ENCODE results near the gene P2RX6.

P2RX6 gene

DNA sequence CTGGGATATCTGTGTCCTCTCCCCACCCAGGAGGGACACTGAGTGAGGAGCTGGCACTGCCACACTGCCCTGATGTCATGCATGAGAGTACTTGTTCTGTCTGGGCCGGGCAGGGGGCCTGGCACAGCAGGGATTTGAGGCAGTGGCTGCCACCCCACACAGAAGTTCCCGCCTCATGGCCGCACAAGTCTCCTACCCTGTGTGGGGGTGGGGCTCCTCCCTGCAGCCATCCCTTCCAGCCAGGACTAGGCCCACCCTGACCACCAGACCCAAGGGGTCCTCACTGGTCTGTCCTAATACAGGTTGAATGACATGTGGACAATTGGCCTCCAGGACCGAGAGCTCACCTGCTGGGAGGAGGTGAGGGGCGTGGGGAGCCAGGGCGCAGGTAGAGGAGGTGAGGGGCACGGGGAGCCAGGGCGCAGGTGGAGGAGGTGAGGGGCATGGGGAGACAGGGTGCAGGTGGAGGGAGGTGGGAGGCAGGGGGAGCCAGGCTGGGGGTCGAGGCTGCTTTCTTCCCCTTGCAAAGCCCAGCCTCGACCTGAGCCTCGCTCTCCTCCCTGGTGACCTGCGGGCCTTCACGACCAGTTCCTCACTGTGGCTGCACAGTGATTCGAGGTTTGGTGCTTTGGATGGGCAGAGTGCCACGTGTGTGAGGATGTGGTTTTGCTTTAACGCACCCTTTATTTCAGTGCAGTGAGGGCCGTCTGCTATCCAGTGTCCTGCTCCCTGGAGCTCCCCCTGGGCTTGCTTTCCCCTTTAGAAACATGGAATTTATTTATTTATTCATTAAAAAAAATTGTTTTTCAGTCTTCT is 25.4 kb upstream of the P2RX6 start:
- no peaks in the 10 kb centered on the region for H3K4me1 ChIP-seq (ENCODE audit: control insufficient read depth, insufficient read depth, low read length, poor library complexity, severe bottlenecking)
- peaks cover 31% of the 10 kb centered on the region for H3K36me3 ChIP-seq (ENCODE audit: control insufficient read depth, insufficient read depth, low read length)
- H3K4me3 ChIP-seq (ENCODE audit: insufficient read depth, low read depth, low read length, poor library complexity, severe bottlenecking), result no peak overlapping the region
- H3K27me3 ChIP-seq (replicated peaks; ENCODE audit: control insufficient read depth, insufficient read depth, low read length, poor library complexity, severe bottlenecking), result no peaks in the 10 kb centered on the region
- no peaks in the 10 kb centered on the region for H3K9me3 ChIP-seq (ENCODE audit: control insufficient read depth, low read length)
- no peak for DNase-seq
- H3K27ac ChIP-seq (ENCODE audit: insufficient read depth, low read length, poor library complexity, severe bottlenecking), result no peak overlapping the region

DNA sequence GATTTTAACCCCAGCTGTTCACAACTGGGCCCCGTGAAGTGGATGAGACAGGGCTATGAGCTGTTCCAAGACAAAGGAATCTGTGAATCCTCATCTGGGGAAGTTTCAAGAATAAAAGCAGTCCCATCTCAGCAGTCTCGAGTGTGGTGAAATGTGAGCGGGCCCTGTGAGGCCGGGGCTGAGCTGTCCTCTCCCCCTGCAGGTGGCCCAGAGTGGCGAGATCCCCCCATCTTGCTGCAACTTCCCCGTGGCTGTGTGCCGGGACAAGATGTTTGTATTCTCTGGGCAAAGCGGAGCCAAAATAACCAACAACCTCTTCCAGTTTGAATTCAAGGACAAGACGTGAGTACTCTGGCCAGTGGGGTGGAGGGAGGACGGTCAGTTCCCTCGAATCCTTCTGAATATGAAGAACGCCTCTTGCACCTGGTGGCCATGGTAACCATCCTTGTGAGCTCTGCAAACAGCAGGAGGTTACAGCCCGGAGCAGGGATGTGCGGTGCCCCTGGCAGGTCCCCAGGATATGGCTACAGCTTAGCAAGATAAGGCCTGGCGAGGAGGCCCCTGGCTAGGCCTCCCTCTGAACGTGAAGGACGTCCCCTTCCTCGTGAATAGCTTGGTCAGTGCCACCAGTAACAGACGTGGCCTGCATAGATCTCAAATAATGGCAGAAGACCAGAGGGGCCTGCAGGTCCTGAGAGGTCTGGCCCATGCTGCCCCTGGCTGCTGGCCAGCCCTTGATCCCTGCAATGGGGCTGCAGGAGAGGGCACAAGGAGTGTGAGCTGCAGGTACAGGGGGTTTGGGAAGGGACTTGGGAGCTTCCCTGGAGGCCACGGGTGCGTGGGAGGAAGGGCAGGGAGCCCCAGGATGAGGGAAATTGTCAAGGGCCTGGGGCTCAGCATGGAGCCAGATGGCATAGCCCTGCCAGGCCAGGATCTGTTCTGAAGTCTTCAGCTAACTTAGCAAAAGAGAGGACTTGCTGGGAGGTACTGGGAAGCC is 24.5 kb upstream of the P2RX6 start:
- Histone ChIP-seq H3K27ac (ENCODE audit: insufficient read depth, low read length, poor library complexity, severe bottlenecking) (no peak overlapping the region), H3K4me1 (ENCODE audit: control insufficient read depth, insufficient read depth, low read length, poor library complexity, severe bottlenecking) (no peaks in the 10 kb centered on the region), H3K36me3 (ENCODE audit: control insufficient read depth, insufficient read depth, low read length) (peaks cover 29% of the 10 kb centered on the region), H3K9me3 (ENCODE audit: control insufficient read depth, low read length) (no peaks in the 10 kb centered on the region), H3K27me3 (replicated peaks; ENCODE audit: control insufficient read depth, insufficient read depth, low read length, poor library complexity, severe bottlenecking) (no peaks in the 10 kb centered on the region), H3K4me3 (ENCODE audit: insufficient read depth, low read depth, low read length, poor library complexity, severe bottlenecking) (no peak overlapping the region)
- no peak for DNase-seq

DNA sequence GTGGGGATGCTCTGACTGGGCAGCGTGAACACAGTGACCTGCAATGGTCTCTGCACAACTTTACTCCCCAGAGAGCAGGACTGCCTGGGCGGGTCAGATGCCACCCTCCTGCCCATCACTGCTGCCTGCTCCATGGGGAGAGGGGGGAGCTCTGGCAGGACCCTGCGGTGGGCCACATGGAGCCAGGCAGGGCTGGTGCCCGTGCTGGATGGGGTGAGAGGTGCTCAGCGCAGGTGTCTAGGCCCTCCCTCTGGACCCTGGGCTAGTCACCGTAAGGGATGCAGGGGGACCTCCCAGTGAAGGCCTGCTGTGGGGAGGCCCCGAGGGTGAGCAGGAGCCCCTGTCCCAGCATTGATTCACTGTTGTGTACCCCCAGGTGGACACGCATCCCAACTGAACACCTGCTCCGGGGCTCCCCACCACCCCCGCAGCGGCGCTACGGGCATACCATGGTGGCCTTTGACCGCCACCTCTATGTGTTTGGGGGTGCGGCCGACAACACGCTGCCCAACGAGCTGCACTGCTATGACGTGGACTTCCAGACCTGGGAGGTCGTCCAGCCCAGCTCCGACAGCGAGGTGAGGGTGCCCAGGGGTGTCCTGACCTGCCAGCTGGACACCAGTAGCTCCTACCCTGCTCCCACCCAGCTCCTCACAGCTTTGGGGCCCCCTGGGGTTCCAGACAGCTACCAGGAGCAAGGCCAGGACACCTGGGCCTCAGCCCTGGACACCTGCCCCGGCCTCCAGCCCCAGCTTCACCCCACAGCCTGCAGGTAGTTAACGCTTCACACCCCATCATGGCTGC is 23.5 kb upstream of the P2RX6 start:
- H3K36me3 ChIP-seq (ENCODE audit: control insufficient read depth, insufficient read depth, low read length), result peaks cover 28% of the 10 kb centered on the region
- H3K27ac ChIP-seq (ENCODE audit: insufficient read depth, low read length, poor library complexity, severe bottlenecking), result no peak overlapping the region
- H3K9me3 ChIP-seq (ENCODE audit: control insufficient read depth, low read length), result no peaks in the 10 kb centered on the region
- DNase-seq, result no peak
- no peaks in the 10 kb centered on the region for H3K4me1 ChIP-seq (ENCODE audit: control insufficient read depth, insufficient read depth, low read length, poor library complexity, severe bottlenecking)
- H3K4me3 ChIP-seq (ENCODE audit: insufficient read depth, low read depth, low read length, poor library complexity, severe bottlenecking), result no peak overlapping the region
- no peaks in the 10 kb centered on the region for H3K27me3 ChIP-seq (replicated peaks; ENCODE audit: control insufficient read depth, insufficient read depth, low read length, poor library complexity, severe bottlenecking)

DNA sequence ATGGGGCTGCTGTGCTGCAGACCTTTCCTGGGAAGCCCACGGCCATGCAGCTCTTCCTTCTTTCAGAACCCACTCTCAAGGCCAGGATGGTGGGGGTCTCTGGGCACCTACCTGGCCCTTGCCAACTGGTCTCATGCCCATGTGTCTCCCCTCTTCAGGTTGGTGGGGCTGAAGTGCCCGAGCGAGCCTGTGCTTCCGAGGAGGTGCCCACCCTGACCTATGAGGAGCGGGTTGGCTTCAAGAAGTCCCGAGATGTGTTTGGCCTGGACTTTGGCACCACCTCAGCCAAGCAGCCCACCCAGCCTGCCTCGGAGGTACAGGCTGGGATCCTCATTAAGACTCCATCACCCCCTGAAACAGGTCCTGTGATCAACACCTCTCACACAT is 22.9 kb upstream of the P2RX6 start:
- Histone ChIP-seq H3K36me3 (ENCODE audit: control insufficient read depth, insufficient read depth, low read length) (peaks cover 23% of the 10 kb centered on the region), H3K27me3 (replicated peaks; ENCODE audit: control insufficient read depth, insufficient read depth, low read length, poor library complexity, severe bottlenecking) (no peaks in the 10 kb centered on the region)
- no peak for DNase-seq

DNA sequence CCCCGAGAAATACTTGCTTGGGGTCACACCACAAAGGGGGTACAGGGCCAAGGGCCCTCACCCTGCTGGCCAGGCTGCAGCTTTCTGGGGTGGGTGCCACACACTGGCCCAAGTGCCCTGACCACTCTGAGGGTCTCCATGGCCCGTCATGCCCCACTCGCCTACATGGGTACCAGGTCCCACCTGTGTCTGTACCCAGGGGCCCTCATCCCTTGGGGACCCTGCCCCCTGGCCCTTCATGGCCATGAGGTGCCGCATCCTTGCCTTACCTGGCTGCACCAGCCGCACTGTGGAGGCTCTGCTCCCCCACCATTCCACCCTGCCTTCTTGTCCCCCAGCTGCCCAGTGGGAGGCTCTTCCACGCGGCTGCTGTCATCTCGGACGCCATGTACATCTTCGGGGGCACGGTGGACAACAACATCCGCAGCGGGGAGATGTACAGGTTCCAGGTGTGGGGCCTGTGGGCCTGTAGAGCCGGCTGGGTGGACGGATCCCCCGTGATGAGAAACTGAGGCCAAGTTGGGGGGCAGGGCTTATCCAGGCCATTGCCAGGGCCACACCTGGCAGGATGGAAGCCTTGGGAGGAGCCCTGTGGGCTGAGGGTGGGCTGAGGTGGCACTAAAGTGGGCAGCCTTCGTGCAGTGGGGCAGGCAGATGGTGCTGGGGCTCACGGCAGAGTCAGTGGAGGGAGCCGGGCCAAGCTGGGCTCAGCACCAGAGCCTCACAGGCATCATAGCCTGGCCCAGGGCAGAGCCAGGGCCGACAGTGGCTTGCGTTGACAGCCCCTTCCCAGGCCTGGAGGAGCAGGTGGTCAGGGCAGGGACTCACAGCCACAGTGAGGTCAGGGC is 22.3 kb upstream of the P2RX6 start:
- Histone ChIP-seq H3K4me3 (ENCODE audit: insufficient read depth, low read depth, low read length, poor library complexity, severe bottlenecking) (no peak overlapping the region), H3K27me3 (replicated peaks; ENCODE audit: control insufficient read depth, insufficient read depth, low read length, poor library complexity, severe bottlenecking) (no peaks in the 10 kb centered on the region), H3K9me3 (ENCODE audit: control insufficient read depth, low read length) (no peaks in the 10 kb centered on the region), H3K27ac (ENCODE audit: insufficient read depth, low read length, poor library complexity, severe bottlenecking) (no peak overlapping the region), H3K36me3 (ENCODE audit: control insufficient read depth, insufficient read depth, low read length) (peaks cover 24% of the 10 kb centered on the region), H3K4me1 (ENCODE audit: control insufficient read depth, insufficient read depth, low read length, poor library complexity, severe bottlenecking) (no peaks in the 10 kb centered on the region)
- DNase-seq, result no peak

More for the DNA sequence above, 22.9 kb upstream of the P2RX6 start:
- Histone ChIP-seq H3K4me3 (ENCODE audit: insufficient read depth, low read depth, low read length, poor library complexity, severe bottlenecking) (no peak overlapping the region), H3K9me3 (ENCODE audit: control insufficient read depth, low read length) (no peaks in the 10 kb centered on the region), H3K27ac (ENCODE audit: insufficient read depth, low read length, poor library complexity, severe bottlenecking) (no peak overlapping the region), H3K4me1 (ENCODE audit: control insufficient read depth, insufficient read depth, low read length, poor library complexity, severe bottlenecking) (no peaks in the 10 kb centered on the region)

DNA sequence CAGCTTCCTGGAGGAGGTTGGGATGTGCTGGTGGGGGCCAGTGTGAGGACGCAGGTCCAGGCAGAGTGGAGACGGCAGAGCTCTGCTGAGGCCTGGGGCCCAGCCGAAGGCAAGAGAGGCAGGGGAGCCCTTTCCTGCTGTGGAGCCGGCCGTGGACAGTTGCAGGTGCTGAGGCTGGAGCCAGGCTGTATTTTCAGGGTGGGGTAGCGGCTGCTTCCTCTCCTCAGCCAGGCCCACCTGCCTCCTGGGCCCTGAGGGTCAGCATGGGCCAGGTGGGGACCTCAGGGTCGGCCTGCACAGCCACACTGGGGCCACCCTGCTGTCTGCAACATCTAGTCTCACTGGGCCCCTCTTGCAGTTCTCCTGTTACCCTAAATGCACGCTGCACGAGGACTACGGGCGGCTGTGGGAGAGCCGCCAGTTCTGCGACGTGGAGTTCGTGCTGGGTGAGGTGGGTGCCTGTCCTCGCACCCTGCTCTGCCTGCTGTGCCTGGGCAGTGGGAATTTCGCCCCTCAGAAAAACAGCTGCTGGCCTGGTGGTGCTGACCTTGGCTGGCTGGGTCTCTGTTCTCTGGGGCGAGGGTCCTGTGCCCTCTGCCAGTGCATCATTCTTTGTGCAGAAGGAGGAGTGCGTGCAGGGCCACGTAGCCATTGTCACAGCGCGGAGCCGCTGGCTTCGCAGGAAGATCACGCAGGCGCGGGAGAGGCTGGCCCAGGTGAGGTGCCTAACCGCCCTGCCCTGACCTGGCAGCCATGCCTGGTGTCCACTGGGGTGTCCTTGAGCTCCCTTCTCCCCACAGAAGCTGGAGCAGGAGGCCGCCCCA is 21.4 kb upstream of the P2RX6 start:
- peaks cover 27% of the 10 kb centered on the region for H3K36me3 ChIP-seq (ENCODE audit: control insufficient read depth, insufficient read depth, low read length)
- no peak overlapping the region for H3K4me3 ChIP-seq (ENCODE audit: insufficient read depth, low read depth, low read length, poor library complexity, severe bottlenecking)
- H3K9me3 ChIP-seq (ENCODE audit: control insufficient read depth, low read length), result no peaks in the 10 kb centered on the region

DNA sequence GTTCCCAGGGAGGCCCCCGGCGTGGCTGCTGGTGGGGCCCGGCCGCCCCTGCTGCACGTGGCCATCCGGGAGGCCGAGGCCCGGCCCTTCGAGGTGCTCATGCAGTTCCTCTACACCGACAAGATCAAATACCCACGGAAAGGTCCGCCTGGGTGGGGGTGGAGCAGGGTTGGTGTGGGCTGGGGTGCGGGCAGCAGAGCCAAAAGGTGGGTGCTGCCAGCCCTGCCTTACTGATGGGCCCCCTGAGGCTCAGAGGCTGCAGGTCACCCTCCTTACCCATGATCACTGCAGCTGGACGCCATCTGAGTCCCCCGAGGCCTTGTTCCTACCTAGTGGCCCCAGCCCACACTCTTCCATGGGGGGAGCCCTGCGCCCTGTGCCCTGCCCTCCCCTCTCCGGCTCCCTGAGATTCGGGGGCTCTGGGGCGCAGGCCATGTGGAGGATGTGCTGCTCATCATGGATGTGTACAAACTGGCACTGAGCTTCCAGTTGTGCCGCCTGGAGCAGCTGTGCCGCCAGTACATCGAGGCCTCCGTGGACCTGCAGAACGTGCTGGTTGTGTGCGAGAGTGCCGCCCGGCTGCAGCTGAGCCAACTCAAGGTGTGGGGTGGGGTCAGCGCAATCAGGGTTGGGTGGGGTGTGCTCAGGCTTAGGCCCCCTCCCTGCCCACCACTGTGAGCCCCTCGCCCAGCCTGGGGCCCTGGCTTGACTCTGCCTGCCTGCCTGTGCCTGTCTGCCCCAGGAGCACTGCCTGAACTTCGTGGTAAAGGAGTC is 20.6 kb upstream of the P2RX6 start:
- DNase-seq, result no peak
- no peaks in the 10 kb centered on the region for H3K4me1 ChIP-seq (ENCODE audit: control insufficient read depth, insufficient read depth, low read length, poor library complexity, severe bottlenecking)
- no peaks in the 10 kb centered on the region for H3K9me3 ChIP-seq (ENCODE audit: control insufficient read depth, low read length)
- no peak overlapping the region for H3K27ac ChIP-seq (ENCODE audit: insufficient read depth, low read length, poor library complexity, severe bottlenecking)
- no peak overlapping the region for H3K4me3 ChIP-seq (ENCODE audit: insufficient read depth, low read depth, low read length, poor library complexity, severe bottlenecking)
- H3K27me3 ChIP-seq (replicated peaks; ENCODE audit: control insufficient read depth, insufficient read depth, low read length, poor library complexity, severe bottlenecking), result no peaks in the 10 kb centered on the region
- peaks cover 34% of the 10 kb centered on the region for H3K36me3 ChIP-seq (ENCODE audit: control insufficient read depth, insufficient read depth, low read length)

More for the DNA sequence above, 21.4 kb upstream of the P2RX6 start:
- H3K4me1 ChIP-seq (ENCODE audit: control insufficient read depth, insufficient read depth, low read length, poor library complexity, severe bottlenecking), result no peaks in the 10 kb centered on the region
- no peaks in the 10 kb centered on the region for H3K27me3 ChIP-seq (replicated peaks; ENCODE audit: control insufficient read depth, insufficient read depth, low read length, poor library complexity, severe bottlenecking)
- no peak for DNase-seq
- H3K27ac ChIP-seq (ENCODE audit: insufficient read depth, low read length, poor library complexity, severe bottlenecking), result no peak overlapping the region

DNA sequence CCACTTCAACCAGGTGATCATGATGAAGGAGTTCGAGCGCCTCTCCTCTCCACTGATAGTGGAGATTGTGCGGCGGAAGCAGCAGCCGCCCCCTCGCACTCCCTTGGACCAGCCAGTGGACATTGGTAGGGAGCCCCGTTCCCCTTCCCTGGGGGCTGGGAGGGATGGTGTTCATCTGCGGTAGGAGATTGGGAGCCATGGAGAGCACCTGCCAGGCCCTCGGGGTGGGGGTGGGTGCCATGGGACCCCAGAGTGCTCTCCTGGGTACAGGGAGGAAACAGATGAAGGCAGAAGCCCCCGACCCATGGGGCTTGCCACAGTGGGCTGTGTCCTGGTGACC is 20.1 kb upstream of the P2RX6 start:
- DNase-seq, result no peak
- Histone ChIP-seq H3K27me3 (replicated peaks; ENCODE audit: control insufficient read depth, insufficient read depth, low read length, poor library complexity, severe bottlenecking) (no peaks in the 10 kb centered on the region), H3K36me3 (ENCODE audit: control insufficient read depth, insufficient read depth, low read length) (peaks cover 40% of the 10 kb centered on the region), H3K27ac (ENCODE audit: insufficient read depth, low read length, poor library complexity, severe bottlenecking) (no peak overlapping the region), H3K9me3 (ENCODE audit: control insufficient read depth, low read length) (no peaks in the 10 kb centered on the region), H3K4me1 (ENCODE audit: control insufficient read depth, insufficient read depth, low read length, poor library complexity, severe bottlenecking) (peaks cover 5% of the 10 kb centered on the region), H3K4me3 (ENCODE audit: insufficient read depth, low read depth, low read length, poor library complexity, severe bottlenecking) (no peak overlapping the region)
